Suppressor macrophage (primary cell): ENCODE results near the gene KPNA1.
"Not testable (repeated sequence)": the region's sequence is repeated elsewhere in the genome, so short reads cannot be mapped to it uniquely, and the experiment has no call there.

Experiments used
- DNase-seq, 4 experiments: peaks; one replicate each; pipeline ENCODE4 v3.0.0-alpha.2; 2020 to 2022

Gene KPNA1

GRCh38 chr3:122519693-122520092 lies 5.0 kb upstream of the KPNA1 start:
- no peak for DNase-seq

- no peak for DNase-seq
Observed at GRCh38 chr3:122516846-122517360, 2.2 kb upstream of the KPNA1 start.

- no peak for DNase-seq
Observed at GRCh38 chr3:122515870-122516269, 1.1 kb upstream of the KPNA1 start.

- no peak for DNase-seq
Observed at GRCh38 chr3:122515020-122515468, 305 bp upstream of the KPNA1 start.

GRCh38 chr3:122513386-122514122 lies 1.2 kb downstream of the KPNA1 start:
- peak in 1 of 4 experiments; percentile 9 for DNase-seq

- DNase-seq: no peak
Observed at GRCh38 chr3:122512284-122512683, 2.5 kb downstream of the KPNA1 start.

- no peak for DNase-seq
Observed at GRCh38 chr3:122510878-122511535, 3.7 kb downstream of the KPNA1 start.

- DNase-seq: not testable (repeated sequence)
Observed at GRCh38 chr3:122508944-122509343, 5.8 kb downstream of the KPNA1 start.

- no peak for DNase-seq
Observed at GRCh38 chr3:122508135-122508914, 6.4 kb downstream of the KPNA1 start.

GRCh38 chr3:122506450-122506849 lies 8.3 kb downstream of the KPNA1 start:
- no peak for DNase-seq

- no peak for DNase-seq
Observed at GRCh38 chr3:122505676-122506075, 9.1 kb downstream of the KPNA1 start.

GRCh38 chr3:122502941-122503340 lies 11.8 kb downstream of the KPNA1 start:
- peak in 2 of 4 experiments; percentile 31 to 42 for DNase-seq

- DNase-seq: no peak
Observed at GRCh38 chr3:122502139-122502538, 12.6 kb downstream of the KPNA1 start.

GRCh38 chr3:122500964-122501363 lies 13.8 kb downstream of the KPNA1 start:
- not testable (repeated sequence) for DNase-seq

- no peak for DNase-seq
Observed at GRCh38 chr3:122498152-122498551, 16.6 kb downstream of the KPNA1 start.

GRCh38 chr3:122497425-122497824 lies 17.3 kb downstream of the KPNA1 start:
- DNase-seq: peak; percentile 62 to 84 (median 72)

- no peak for DNase-seq
Observed at GRCh38 chr3:122496508-122496907, 18.2 kb downstream of the KPNA1 start.

GRCh38 chr3:122493296-122493695 lies 21.4 kb downstream of the KPNA1 start:
- DNase-seq: no peak

- DNase-seq: no peak
Observed at GRCh38 chr3:122488262-122488973, 26.3 kb downstream of the KPNA1 start.

- peak in 3 of 4 experiments; percentile 5 to 20 (median 9) for DNase-seq
Observed at GRCh38 chr3:122484985-122485384, 29.8 kb downstream of the KPNA1 start.

- DNase-seq: no peak
Observed at GRCh38 chr3:122481390-122481789, 33.3 kb downstream of the KPNA1 start.

- no peak for DNase-seq
Observed at GRCh38 chr3:122476532-122476931, 38.2 kb downstream of the KPNA1 start.
